ENCODE results near the gene PGAP3. TPM values are rescaled to one million over a fixed set of nuclear protein-coding genes. Genes with fewer than 3 reads are reported as not detected.

The PGAP3 gene
- total RNA-seq, 1 donor = 10.9 TPM

GRCh38 chr17:39716879-39717536 is 29.2 kb upstream of the PGAP3 start:
- no peaks in the 10 kb centered on the region for H3K9me3 ChIP-seq (ENCODE audit: low read depth, low read length)
- H3K4me1 ChIP-seq (ENCODE audit: insufficient read depth, low read length) = no peaks in the 10 kb centered on the region
- no peak overlapping the region for H3K4me2 ChIP-seq (ENCODE audit: insufficient read depth, low read length)
- no peak overlapping the region for H3K4me3 ChIP-seq (ENCODE audit: insufficient read depth, low read length)
- peak; percentile 44 for DNase-seq (ENCODE audit: insufficient read length, low spot score, missing footprints)
- no peaks in the 10 kb centered on the region for H3K79me2 ChIP-seq (ENCODE audit: insufficient read depth, low read length)
- H3K36me3 ChIP-seq (ENCODE audit: insufficient read depth, low read length) = peaks cover 47% of the 10 kb centered on the region
- no peaks in the 10 kb centered on the region for H4K20me1 ChIP-seq (ENCODE audit: insufficient read depth, low read length)
- no peak overlapping the region for H3K27ac ChIP-seq (ENCODE audit: low read depth, low read length)
- TF ChIP-seq, protein P1, sequence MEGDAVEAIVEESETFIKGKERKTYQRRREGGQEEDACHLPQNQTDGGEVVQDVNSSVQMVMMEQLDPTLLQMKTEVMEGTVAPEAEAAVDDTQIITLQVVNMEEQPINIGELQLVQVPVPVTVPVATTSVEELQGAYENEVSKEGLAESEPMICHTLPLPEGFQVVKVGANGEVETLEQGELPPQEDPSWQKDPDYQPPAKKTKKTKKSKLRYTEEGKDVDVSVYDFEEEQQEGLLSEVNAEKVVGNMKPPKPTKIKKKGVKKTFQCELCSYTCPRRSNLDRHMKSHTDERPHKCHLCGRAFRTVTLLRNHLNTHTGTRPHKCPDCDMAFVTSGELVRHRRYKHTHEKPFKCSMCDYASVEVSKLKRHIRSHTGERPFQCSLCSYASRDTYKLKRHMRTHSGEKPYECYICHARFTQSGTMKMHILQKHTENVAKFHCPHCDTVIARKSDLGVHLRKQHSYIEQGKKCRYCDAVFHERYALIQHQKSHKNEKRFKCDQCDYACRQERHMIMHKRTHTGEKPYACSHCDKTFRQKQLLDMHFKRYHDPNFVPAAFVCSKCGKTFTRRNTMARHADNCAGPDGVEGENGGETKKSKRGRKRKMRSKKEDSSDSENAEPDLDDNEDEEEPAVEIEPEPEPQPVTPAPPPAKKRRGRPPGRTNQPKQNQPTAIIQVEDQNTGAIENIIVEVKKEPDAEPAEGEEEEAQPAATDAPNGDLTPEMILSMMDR (IDR thresholded peaks at IDR 0.05; ENCODE audit: extremely low read depth, low read depth, low read length) = no peak
- H2AFZ ChIP-seq (ENCODE audit: low read length) = no peak overlapping the region
- no peaks in the 10 kb centered on the region for H3K27me3 ChIP-seq (ENCODE audit: insufficient read depth, low read length)

DNA sequence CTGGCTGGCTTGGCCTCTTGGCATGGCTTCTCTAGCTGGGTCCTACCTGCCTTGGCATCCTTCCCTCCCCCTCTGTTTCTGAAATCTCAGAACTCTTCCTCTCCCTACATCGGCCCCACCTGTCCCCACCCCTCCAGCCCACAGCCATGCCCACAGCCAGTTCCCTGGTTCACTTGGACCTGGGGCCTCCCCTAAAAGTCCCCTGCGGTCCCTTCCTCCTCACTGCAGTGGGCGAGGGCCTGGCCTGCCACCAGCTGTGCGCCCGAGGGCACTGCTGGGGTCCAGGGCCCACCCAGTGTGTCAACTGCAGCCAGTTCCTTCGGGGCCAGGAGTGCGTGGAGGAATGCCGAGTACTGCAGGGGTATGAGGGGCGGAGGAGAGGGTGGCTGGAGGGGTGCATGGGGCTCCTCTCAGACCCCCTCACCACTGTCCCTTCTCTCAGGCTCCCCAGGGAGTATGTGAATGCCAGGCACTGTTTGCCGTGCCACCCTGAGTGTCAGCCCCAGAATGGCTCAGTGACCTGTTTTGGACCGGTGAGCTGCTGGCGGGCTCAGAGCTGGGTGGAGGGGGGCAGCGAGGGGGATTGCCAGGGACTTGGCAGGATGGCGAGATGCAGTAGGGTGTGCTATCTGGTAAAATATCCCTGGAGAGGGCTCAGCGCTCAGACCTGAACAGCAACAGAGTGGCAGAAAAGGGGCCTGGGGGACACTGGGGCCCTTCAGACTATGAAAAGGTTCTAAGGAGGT is 28.4 kb upstream of the PGAP3 start:
- H3K4me1 ChIP-seq (ENCODE audit: insufficient read depth, low read length) = no peaks in the 10 kb centered on the region
- TF ChIP-seq, protein P1 (IDR thresholded peaks at IDR 0.05; ENCODE audit: extremely low read depth, low read depth, low read length) = no peak
- no peaks in the 10 kb centered on the region for H3K79me2 ChIP-seq (ENCODE audit: insufficient read depth, low read length)
- no peaks in the 10 kb centered on the region for H3K27me3 ChIP-seq (ENCODE audit: insufficient read depth, low read length)
- H4K20me1 ChIP-seq (ENCODE audit: insufficient read depth, low read length) = no peaks in the 10 kb centered on the region
- H3K9me3 ChIP-seq (ENCODE audit: low read depth, low read length) = no peaks in the 10 kb centered on the region
- no peak overlapping the region for H2AFZ ChIP-seq (ENCODE audit: low read length)
- no peak overlapping the region for H3K4me3 ChIP-seq (ENCODE audit: insufficient read depth, low read length)
- no peak overlapping the region for H3K4me2 ChIP-seq (ENCODE audit: insufficient read depth, low read length)
- peak; percentile 17 for DNase-seq (ENCODE audit: insufficient read length, low spot score, missing footprints)
- peaks cover 47% of the 10 kb centered on the region for H3K36me3 ChIP-seq (ENCODE audit: insufficient read depth, low read length)
- no peak overlapping the region for H3K27ac ChIP-seq (ENCODE audit: low read depth, low read length)

- H3K4me3 ChIP-seq (ENCODE audit: insufficient read depth, low read length) = no peak overlapping the region
- TF ChIP-seq, protein P1 (IDR thresholded peaks at IDR 0.05; ENCODE audit: extremely low read depth, low read depth, low read length) = no peak
- no peak overlapping the region for H2AFZ ChIP-seq (ENCODE audit: low read length)
- DNase-seq (ENCODE audit: insufficient read length, low spot score, missing footprints) = peak; percentile 67
- no peak overlapping the region for H3K4me2 ChIP-seq (ENCODE audit: insufficient read depth, low read length)
- H3K36me3 ChIP-seq (ENCODE audit: insufficient read depth, low read length) = peaks cover 50% of the 10 kb centered on the region
- H3K9me3 ChIP-seq (ENCODE audit: low read depth, low read length) = no peaks in the 10 kb centered on the region
- no peak overlapping the region for H3K27ac ChIP-seq (ENCODE audit: low read depth, low read length)
- H3K4me1 ChIP-seq (ENCODE audit: insufficient read depth, low read length) = no peaks in the 10 kb centered on the region
- H4K20me1 ChIP-seq (ENCODE audit: insufficient read depth, low read length) = no peaks in the 10 kb centered on the region
- no peaks in the 10 kb centered on the region for H3K27me3 ChIP-seq (ENCODE audit: insufficient read depth, low read length)
- H3K79me2 ChIP-seq (ENCODE audit: insufficient read depth, low read length) = no peaks in the 10 kb centered on the region
Measured at GRCh38 chr17:39715375-39716072, 27.7 kb upstream of the PGAP3 start.

DNA sequence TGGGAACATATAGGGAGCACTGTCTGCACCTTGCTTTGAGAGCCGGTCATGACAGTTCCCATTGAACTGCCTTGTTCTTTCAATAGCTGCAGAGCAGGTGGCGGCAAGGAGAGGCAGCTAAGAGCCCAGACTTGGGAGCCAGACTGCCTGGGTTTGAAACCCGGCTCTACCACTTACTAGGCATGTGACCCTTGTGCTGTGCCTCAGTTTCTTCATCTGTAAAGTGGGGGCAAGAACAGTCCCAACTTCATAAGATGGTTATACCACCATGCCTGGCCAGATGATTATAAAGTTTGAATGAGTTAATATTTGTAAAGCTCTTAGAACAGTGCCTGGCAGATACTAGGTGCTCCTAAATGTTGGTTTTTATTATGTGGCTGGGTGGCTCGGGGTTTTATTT is 26.4 kb upstream of the PGAP3 start:
- DNase-seq (ENCODE audit: insufficient read length, low spot score, missing footprints) = no peak
- peaks cover 56% of the 10 kb centered on the region for H3K36me3 ChIP-seq (ENCODE audit: insufficient read depth, low read length)
- H3K4me3 ChIP-seq (ENCODE audit: insufficient read depth, low read length) = no peak overlapping the region

More for the DNA sequence above, 26.4 kb upstream of the PGAP3 start:
- Histone ChIP-seq H3K27ac (ENCODE audit: low read depth, low read length) (no peak overlapping the region), H3K4me2 (ENCODE audit: insufficient read depth, low read length) (no peak overlapping the region), H3K9me3 (ENCODE audit: low read depth, low read length) (no peaks in the 10 kb centered on the region), H2AFZ (ENCODE audit: low read length) (no peak overlapping the region), H3K79me2 (ENCODE audit: insufficient read depth, low read length) (no peaks in the 10 kb centered on the region), H4K20me1 (ENCODE audit: insufficient read depth, low read length) (no peaks in the 10 kb centered on the region), H3K4me1 (ENCODE audit: insufficient read depth, low read length) (no peaks in the 10 kb centered on the region), H3K27me3 (ENCODE audit: insufficient read depth, low read length) (no peaks in the 10 kb centered on the region)
- TF ChIP-seq, protein P1 (IDR thresholded peaks at IDR 0.05; ENCODE audit: extremely low read depth, low read depth, low read length) = no peak

Data from osteoblast (primary cell).